Tibial nerve (tissue), 3 donors: ENCODE data around the gene FDXR.

Source experiments
- EP300 ChIP-seq, 2 donors: sonication (generic); formaldehyde crosslinking; IDR thresholded peaks; one replicate each; pipeline ENCODE4 v1.6.1; 2017; ENCODE audit warnings: antibody characterized with exemption in 2 of 2, mild to moderate bottlenecking in 1 of 2
- POLR2A ChIP-seq, 2 donors: fragments of 450-650 bp; IDR thresholded peaks; one replicate each; pipeline ENCODE4 v1.6.1; 2017; ENCODE audit warnings: antibody characterized with exemption in 2 of 2, mild to moderate bottlenecking in 2 of 2, moderate library complexity in 2 of 2

DNA sequence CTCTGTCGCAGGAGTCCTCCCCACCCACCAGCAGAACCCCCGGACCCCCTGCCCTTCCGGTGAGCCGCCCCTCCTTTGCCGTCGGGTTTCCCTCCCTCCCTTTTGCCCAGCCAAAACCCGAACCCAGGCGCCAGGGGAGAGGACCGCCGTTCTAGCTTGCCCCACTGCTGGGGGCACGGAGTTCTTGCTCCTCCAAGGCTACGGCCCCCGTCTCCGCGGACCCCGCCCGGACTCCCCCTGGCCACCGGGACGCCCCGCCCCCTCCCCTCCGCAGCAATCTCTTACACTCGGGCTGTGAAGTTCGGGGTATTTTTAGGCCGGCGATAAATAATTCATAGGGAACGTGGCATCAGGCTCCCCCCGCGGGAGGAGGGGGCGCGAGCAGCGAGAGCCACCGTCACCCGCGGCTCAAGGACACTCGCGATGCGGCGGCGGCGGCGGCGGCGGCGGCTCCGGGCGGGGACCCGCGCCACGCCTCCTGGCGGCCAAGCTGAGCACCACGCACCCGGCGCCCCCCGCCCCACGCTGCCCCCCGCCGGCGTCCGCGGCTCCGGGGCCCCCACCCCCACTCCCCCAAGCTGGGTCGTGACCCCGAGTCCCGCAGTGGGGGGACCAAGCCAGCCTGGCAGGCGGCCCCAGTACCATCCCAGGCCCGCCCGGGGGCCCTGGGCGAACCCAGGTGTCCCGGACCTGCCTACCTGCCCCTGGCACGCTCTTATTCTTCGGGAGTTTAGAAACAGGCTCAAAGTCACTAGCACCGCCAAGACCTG lies 13.2 kb downstream of the FDXR start, which contains the start of gene GRIN2C:
- no peak for TF ChIP-seq POLR2A (IDR thresholded peaks at IDR 0.05)
- no peak for TF ChIP-seq EP300 (IDR thresholded peaks at IDR 0.05)
